Sigmoid colon (tissue), 3 donors: ENCODE measurements around the gene SLC25A45.

Experiments
- POLR2A ChIP-seq, 2 donors: fragments of 450-650 bp; IDR thresholded peaks; one replicate each; pipeline ENCODE4 v1.6.1; 2016; ENCODE audit warnings: antibody characterized with exemption in 2 of 2, mild to moderate bottlenecking in 2 of 2, moderate library complexity in 2 of 2
- TF ChIP-seq, protein P1 (sequence below), 4 experiments: fragments of 450-650 bp in 3 of 4; fragments of 200-600 bp in 1 of 4; IDR thresholded peaks; one replicate each; pipeline ENCODE4 v1.5.1; 2016 to 2019; ENCODE audit warnings: antibody characterized with exemption in 4 of 4, mild to moderate bottlenecking in 3 of 4, moderate library complexity in 2 of 4

GRCh38 chr11:65381716-65382032 lies 772 bp downstream of the SLC25A45 start:
- TF ChIP-seq, protein P1, sequence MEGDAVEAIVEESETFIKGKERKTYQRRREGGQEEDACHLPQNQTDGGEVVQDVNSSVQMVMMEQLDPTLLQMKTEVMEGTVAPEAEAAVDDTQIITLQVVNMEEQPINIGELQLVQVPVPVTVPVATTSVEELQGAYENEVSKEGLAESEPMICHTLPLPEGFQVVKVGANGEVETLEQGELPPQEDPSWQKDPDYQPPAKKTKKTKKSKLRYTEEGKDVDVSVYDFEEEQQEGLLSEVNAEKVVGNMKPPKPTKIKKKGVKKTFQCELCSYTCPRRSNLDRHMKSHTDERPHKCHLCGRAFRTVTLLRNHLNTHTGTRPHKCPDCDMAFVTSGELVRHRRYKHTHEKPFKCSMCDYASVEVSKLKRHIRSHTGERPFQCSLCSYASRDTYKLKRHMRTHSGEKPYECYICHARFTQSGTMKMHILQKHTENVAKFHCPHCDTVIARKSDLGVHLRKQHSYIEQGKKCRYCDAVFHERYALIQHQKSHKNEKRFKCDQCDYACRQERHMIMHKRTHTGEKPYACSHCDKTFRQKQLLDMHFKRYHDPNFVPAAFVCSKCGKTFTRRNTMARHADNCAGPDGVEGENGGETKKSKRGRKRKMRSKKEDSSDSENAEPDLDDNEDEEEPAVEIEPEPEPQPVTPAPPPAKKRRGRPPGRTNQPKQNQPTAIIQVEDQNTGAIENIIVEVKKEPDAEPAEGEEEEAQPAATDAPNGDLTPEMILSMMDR (IDR thresholded peaks at IDR 0.05): no peak
- no peak for TF ChIP-seq POLR2A (IDR thresholded peaks at IDR 0.05)
